Stimulated activated CD4-positive, alpha-beta T cell treated with anti-CD3 and anti-CD28 coated beads, Interleukin-15, amount 100 ng/mL, for 48 hours (primary cell): ENCODE measurements around the gene CLDN34.

Experiments used
- DNase-seq, 2 donors: peaks; one replicate each; pipeline ENCODE4 v3.0.0-alpha.2; 2020; ENCODE audit warnings: low read depth in 2 of 2

Gene CLDN34

DNA sequence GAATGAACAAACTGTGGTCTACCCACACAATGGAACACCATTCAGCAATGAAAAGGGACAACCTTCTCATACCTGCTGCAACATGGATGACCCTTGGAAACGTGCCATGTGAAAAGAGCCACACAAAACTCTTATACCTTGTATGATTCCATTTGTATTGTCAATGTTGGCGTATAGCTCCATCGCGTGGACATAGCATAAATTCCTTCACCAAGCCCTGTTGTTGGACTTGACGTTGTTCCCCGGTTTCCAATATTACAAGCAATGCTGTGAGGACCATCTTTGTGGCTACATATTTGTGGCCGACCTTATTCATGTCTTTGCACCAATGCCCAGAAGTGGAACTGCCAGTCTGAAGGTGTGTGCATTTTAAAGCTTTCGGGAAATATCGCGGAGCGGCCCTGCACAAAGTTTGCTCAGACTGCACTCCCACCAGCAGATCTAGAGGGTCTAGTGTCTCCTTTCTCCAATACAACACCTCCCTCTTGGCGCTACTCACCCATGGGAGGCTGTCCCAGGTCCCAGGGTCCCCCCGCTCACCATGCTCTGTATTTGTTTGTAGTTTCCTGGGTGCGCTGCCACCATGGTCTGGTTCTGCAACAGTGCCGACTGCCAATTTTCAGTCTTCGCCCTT, at the start of gene CLDN34:
TSS of gene CLDN34 (plus strand) at position 584 of the 634 bp plus-strand sequence. CDS start at position 584, 0 bp downstream.
- no peak for DNase-seq

DNA sequence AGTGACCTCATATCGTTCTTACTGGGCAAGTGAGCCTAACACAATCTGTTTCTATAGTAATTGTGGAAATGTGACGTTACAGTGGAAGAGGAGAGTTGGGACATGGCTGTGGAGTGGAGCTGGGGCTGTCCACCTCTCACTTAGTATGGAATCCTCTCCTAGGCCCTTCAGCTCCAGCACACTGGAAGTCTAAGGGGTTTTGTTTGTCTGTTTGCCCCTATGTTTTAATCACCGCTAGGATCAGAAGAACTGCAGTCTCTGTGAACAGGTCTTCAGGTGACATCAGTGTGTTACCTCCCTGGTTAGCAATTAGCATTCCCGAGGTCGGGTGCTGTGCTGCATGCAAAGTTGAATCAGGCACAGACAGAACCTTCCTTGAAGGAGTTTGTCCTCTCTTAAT, 49.3 kb upstream of the CLDN34 start:
- DNase-seq, result no peak

DNA sequence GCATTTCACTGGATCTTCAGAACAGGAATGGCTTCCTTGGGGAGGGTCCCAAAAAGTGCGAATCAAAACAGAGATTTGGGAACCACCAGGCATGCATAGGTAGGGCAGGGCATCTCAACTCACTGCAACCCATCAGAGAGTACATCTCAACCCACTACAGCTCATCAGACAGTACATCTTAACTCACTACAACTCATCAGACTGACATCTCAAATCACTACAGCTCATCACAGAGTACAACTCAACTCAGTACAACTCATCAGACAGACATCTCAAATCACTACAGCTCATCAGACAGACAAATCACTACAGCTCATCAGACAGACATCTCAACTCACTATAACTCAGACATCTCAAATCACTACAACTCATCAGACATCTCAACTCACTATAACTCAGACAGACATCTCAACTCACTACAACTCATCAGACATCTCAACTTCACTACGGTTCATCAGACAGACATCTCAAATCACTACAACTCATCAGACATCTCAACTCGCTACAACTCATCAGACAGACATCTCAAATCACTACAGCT, 47.5 kb upstream of the CLDN34 start:
- no peak for DNase-seq

GRCh38 chrX:9921407-9921806, 45.8 kb upstream of the CLDN34 start:
- DNase-seq, result no peak

DNA sequence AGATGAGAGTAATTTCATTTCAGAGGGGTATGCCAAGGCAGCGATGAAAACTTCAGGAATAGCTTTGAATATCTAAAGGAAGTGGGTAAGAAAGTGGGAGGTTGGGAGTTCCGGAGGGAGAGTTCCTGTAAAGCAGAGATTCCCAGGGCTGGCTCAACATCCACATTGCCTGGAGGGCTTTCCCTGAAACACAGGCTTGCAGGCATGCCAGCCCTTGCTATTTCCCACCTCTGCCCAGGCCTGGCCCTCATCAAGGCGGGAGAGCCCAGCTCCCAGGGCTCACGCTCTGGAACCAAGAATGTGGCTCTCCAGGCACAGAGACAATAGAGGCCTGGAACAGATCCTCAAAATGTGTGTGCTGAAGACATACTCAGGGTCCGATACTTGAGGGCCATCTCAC, 43.8 kb upstream of the CLDN34 start:
- DNase-seq, result no peak

- no peak for DNase-seq
Observed at GRCh38 chrX:9926002-9926401, 41.2 kb upstream of the CLDN34 start.

GRCh38 chrX:9927698-9928482, 39.3 kb upstream of the CLDN34 start:
- DNase-seq, result no peak

- no peak for DNase-seq
Observed at GRCh38 chrX:9935436-9935835, 31.7 kb upstream of the CLDN34 start.

DNA sequence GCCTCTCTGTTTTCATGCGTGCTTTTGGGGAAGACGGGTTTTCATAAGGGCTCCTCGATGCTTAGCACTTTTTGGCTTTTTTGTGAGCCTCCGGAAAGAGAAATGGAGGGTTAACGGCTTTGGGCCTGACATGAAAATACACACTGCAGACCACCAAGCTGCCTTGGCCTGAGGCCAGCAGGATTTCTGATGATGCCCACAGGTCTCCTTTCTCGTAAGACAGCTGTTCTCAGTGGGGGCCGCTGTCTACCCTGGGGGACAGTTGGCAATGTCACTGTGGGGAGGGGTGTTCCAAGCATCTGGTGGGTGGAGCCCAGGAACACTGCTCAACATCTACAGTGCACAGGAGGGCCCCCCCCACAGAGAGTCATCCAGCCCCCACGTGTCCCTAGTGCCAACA, 29.4 kb upstream of the CLDN34 start:
- no peak for DNase-seq

DNA sequence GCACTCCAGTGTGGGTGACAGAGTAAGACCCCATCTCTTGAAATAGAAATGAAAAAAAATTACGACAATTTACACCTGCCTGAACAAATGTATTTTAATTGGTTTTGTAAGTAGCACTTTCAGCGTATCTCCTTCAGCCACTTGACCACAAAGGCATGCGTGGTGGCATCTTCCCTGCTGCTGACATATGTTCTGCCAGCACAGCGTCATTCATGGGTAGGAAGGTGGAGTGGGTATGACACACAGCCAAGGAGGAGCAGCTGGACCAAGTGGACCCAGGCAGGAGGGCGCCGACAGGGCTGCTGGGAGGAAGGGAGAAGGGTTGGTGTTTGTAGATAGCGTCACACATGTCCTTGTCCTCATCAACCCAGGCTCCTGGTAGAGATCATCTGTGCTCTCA, 28.6 kb upstream of the CLDN34 start:
- no peak for DNase-seq

DNA sequence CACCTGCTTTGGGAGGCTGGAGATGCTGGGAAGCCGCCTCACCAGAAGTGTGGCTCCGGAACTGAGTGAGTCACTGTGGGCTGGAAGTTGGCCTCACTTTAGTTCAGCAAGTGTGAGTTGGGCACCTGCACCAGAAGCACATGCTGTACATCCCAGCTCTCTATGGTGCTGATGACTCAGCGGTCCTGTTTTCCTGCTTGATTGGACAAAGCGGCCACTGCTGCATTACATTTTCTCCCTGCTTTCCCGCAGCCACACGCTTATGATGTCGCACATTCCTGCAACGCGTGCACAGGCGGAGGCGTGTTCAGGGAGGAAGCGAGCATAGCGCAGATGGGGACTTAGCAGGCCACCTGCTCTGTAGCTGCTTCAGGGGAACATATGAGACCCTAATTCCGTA, 26.7 kb upstream of the CLDN34 start:
- DNase-seq, result no peak

DNA sequence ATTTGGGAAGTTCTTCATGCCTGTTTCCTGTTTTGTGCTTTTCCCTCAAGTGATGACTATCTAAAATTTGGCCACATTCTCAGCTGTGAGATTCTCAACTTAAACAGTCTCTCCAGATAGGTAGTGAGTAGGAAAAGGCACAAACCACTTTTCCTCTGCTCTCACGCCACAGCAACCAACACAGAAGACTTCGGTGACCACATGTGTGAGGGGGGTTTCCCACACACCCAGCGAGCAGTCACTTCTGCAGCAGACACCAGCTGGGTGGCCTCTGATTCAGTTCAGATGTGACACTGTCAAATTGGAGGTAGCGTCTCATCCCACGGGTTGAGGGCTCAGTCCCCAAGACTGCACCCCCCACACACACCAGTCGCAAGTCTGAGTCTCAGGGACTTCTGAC, 25.1 kb upstream of the CLDN34 start:
- DNase-seq, result peak; percentile 59 to 60

- no peak for DNase-seq
Observed at GRCh38 chrX:9943420-9943819, 23.7 kb upstream of the CLDN34 start.

DNA sequence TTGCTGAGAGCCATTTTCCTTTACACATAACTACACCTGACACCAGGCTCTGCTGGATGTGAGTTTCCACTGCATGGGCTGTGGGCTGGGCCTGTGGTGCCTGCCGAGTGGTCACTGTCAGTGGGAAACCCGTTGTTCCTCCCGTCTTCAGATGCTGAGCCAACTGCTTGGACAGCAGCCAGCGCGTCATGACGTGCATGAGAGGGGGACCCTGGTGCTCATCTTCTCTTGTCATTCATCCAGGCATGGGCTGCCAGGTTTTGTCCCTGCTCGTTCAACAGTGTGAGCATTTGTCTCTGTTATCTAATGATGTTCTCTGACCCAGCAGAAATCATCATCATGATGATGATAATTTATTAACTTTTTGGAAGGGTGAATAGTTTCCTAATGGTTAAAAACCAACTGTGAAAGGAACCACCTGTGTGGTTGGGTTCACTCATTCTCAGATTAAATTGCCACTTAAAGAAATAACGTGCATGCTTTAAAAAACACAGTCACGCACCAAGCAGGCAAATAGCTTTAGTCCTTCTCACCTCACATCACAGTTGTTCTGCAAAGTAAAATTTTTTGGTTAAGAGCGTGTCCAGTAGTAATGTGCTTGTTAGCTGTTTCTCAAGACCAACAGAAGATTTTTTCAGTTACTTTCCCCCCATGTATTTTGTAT, 19.9 kb upstream of the CLDN34 start:
- DNase-seq, result no peak

- no peak for DNase-seq
Observed at GRCh38 chrX:9948406-9948805, 18.8 kb upstream of the CLDN34 start.

DNA sequence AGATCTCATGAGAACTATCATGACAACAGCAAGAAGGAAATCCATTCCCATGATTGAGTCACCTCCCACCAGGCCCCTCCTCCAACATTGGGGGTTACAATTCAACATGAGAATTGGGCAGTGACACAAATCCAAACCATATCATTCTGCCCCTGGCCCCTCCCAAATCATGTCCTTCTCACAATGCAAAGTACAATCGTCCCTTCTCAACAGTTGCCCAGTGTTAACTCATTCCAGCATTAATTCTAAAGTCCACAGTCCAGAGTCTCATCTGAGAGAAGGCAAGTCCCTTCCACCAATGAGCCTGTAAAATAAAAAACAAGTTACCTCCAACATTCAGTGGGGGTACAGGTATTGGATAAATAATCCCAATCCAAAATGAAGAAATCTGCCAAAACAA, 14.9 kb upstream of the CLDN34 start:
- no peak for DNase-seq

DNA sequence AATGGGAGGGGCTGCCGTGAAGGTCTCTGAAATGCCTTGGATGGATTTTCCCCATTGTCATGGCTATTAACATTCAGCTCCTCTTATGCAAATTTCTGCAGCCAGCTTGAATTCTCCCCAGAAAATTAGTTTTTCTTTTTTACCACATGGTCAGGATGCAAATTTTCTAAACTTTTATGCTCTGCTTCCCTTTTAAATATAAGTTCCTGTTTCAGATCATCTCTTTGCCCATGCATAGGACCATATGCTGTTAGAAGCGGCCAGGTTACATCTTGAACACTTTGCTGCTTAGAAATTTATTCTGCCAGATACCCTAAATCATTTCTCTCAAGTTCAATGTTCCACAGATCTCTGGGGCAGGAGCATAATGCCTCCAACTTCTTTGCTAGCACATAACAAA, 13.8 kb upstream of the CLDN34 start:
- DNase-seq, result no peak

DNA sequence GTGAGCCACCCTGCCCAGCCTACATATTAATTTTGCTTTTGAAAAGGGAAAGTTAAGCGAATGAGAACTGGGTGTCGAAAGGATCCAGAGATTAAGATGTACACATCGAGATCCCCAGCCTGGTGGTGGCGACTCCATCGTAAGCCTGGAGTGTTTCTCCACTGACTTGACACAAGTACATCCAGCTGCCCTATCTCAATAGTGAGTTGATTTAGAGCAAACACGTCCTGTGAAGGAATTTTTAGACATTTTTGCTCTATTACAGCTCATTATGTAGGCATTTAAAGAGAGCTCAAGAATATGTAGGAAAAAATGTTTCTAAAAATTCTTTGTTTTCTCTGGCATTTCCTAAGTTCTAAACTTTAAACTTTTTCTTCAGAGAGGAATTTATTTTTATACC, 11.7 kb upstream of the CLDN34 start:
- no peak for DNase-seq

DNA sequence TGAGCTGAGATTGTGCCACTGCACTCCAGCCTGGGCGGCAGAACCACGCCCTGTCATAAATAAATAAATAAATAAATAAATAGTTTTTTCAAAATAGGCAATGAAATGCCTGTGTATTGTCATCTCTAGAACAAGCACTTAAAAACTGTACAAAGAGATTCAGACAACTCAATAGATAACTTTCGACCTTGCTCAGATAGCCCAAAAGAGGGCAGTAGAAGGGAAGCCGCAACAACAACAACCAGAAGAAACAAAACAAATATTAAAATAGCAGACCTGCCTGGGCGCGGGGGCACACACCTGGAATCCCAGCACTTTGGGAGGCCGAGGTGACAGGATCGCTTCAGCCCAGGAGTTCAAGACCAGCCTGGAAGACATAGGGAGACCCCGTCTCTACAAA, 9.4 kb upstream of the CLDN34 start:
- no peak for DNase-seq

DNA sequence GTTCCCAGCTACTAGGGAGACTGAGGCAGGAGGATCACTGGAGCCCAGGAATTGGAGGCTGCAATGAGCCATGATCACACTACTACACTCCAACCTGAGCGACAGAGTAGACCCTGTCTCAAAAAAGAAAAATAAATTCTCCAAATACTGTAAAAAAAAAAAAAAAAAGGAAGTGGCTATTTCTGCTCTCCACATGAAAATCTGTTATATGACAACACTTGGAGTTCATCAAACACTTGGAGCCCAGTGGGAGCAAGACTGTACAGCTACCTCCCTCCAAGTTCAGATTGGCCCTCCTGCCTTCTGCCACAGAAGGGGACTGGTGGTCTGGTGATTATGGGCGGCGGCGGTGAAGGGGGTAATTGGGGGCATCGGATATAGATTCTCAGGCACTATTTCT, 9.0 kb upstream of the CLDN34 start:
- no peak for DNase-seq

GRCh38 chrX:9961750-9962149, 5.4 kb upstream of the CLDN34 start:
- DNase-seq, result no peak

- no peak for DNase-seq
Observed at GRCh38 chrX:9977635-9978034, 10.5 kb downstream of the CLDN34 start.

GRCh38 chrX:9980401-9980800, 13.2 kb downstream of the CLDN34 start:
- DNase-seq, result no peak
